NAMALWA (cell line): ENCODE measurements around the gene EPHA7.

ENCODE experiments used
- DNase-seq: peaks from one replicate; pipeline ENCODE4 v3.0.0-alpha.2; 2015; ENCODE audit warnings: low spot score

The EPHA7 gene

GRCh38 chr6:93243231-93243778 lies 176.1 kb downstream of the EPHA7 start:
- DNase-seq, result no peak

GRCh38 chr6:93242049-93242448 lies 177.3 kb downstream of the EPHA7 start:
- no peak for DNase-seq

GRCh38 chr6:93238632-93239031 lies 180.7 kb downstream of the EPHA7 start:
- no peak for DNase-seq

- DNase-seq, result no peak
Observed at GRCh38 chr6:93235775-93236174, 183.6 kb downstream of the EPHA7 start.

- DNase-seq, result no peak
Observed at GRCh38 chr6:93226822-93227221, 192.5 kb downstream of the EPHA7 start.

GRCh38 chr6:93222071-93222851 lies 197.1 kb downstream of the EPHA7 start:
- no peak for DNase-seq

- DNase-seq, result no peak
Observed at GRCh38 chr6:93219447-93219846, 199.9 kb downstream of the EPHA7 start.

- DNase-seq, result no peak
Observed at GRCh38 chr6:93218096-93218495, 201.3 kb downstream of the EPHA7 start.

- DNase-seq, result no peak
Observed at GRCh38 chr6:93213028-93213427, 206.3 kb downstream of the EPHA7 start.

- DNase-seq, result no peak
Observed at GRCh38 chr6:93210908-93211307, 208.5 kb downstream of the EPHA7 start.

GRCh38 chr6:93209358-93209757 lies 210.0 kb downstream of the EPHA7 start:
- no peak for DNase-seq

- DNase-seq, result no peak
Observed at GRCh38 chr6:93196406-93196970, 222.9 kb downstream of the EPHA7 start.

- no peak for DNase-seq
Observed at GRCh38 chr6:93194480-93194879, 224.9 kb downstream of the EPHA7 start.

GRCh38 chr6:93193868-93194267 lies 225.5 kb downstream of the EPHA7 start:
- no peak for DNase-seq
